BE2C (cell line): ENCODE measurements around the gene LONP2.

Source experiments
- DNase-seq: peaks from one replicate; pipeline ENCODE4 v3.0.0-alpha.2; 2020
- H3K27me3 ChIP-seq: fragments of 250-450 bp; sonication (Bioruptor Pico); 2 replicates; pipeline ENCODE4 v1.5.1; 2020; ENCODE audit warnings: mild to moderate bottlenecking
- H3K36me3 ChIP-seq: fragments of 250-450 bp; sonication (Bioruptor Pico); 2 replicates; pipeline ENCODE4 v1.5.1; 2020; ENCODE audit warnings: mild to moderate bottlenecking
- H3K4me1 ChIP-seq: fragments of 250-450 bp; sonication (Bioruptor Pico); 2 replicates; pipeline ENCODE4 v1.5.1; 2020
- H3K4me3 ChIP-seq: 2 replicates; pipeline ENCODE4 v1.5.1; 2011; ENCODE audit warnings: low read depth, low read length
- H3K9me3 ChIP-seq: fragments of 250-450 bp; sonication (Bioruptor Pico); 2 replicates; pipeline ENCODE4 v1.5.1; 2020
- TF ChIP-seq, protein P1 (sequence below): IDR thresholded peaks from 2 replicates; pipeline ENCODE4 v1.5.1; 2012; ENCODE audit warnings: mild to moderate bottlenecking, low read depth, low read length

Gene LONP2

DNA sequence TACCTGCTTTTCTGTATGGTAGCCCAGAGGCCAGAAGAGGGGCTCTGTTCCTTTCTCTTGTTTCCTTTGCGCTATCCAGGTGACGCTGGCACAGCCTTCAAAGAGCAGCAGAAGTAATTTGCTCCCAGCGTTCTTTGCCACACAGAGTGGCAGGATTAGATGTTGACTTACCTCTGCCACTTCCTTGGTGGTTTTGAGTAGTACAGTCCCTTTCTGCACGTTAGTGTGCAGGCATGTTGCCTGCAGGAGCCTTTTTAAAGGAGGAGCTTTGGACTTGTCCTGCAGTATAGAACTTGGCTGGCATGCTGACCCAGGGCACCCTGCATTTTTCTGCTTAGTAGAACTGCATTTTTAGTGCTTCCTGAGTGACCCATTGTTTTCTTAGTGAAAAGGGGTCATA lies 3.2 kb downstream of the LONP2 start, which contains the start of gene ABCC11:
ABCC11 (minus strand) TSS at position 229 of the 400 bp plus-strand sequence. CDS start 15,618 bp downstream, outside the sequence.
- Histone ChIP-seq H3K4me3 (no peak within 1 kb of the TSS), H3K4me1 (no peaks in the 10 kb centered on the region; the same call in 1 of the 2 replicates), H3K36me3 (peaks cover 4% of the 10 kb centered on the region; the same call in 1 of the 2 replicates), H3K9me3 (no peaks in the 10 kb centered on the region), H3K27me3 (no peaks in the 10 kb centered on the region)
- TF ChIP-seq, protein P1, sequence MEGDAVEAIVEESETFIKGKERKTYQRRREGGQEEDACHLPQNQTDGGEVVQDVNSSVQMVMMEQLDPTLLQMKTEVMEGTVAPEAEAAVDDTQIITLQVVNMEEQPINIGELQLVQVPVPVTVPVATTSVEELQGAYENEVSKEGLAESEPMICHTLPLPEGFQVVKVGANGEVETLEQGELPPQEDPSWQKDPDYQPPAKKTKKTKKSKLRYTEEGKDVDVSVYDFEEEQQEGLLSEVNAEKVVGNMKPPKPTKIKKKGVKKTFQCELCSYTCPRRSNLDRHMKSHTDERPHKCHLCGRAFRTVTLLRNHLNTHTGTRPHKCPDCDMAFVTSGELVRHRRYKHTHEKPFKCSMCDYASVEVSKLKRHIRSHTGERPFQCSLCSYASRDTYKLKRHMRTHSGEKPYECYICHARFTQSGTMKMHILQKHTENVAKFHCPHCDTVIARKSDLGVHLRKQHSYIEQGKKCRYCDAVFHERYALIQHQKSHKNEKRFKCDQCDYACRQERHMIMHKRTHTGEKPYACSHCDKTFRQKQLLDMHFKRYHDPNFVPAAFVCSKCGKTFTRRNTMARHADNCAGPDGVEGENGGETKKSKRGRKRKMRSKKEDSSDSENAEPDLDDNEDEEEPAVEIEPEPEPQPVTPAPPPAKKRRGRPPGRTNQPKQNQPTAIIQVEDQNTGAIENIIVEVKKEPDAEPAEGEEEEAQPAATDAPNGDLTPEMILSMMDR: no peak
- DNase-seq: no peak

DNA sequence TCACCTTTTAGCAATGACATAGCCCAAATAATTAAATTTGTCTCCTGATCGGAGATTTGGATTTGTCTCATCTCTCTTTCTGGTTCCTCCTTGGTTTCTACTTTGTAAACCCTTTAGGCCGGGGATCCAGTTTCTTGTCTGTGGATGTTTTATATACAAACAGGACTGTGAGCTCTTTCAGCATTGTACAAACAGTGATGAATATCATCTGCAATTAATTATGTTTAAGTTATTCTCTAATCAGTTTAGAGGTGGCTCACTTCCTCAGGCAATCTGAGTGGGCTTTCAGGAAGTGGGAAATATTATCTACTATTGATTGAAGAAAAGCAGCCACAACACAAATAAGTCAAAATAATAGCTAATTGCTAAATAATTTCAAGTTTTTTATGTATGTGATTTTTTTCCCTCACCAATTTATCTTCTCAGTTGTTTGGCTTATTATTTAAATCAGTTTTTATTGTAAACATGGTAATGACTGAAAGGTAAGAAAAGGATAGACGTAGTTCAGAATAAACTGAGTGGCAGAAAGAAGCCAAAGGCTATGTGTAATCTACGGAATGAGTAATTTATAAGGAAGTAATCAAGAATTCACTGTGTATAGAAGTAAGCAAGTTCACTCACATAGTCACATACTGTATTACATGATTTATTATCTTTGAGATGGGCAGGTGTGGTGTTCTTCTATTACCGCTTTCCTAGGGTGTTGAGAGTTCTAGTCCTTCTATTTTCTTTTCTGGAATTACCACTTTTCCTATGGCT lies 6.6 kb downstream of the LONP2 start:
- peaks cover 26% of the 10 kb centered on the region for H3K36me3 ChIP-seq
- DNase-seq: no peak
- H3K4me3 ChIP-seq: no peak overlapping the region
- H3K9me3 ChIP-seq: no peaks in the 10 kb centered on the region
- H3K27me3 ChIP-seq: no peaks in the 10 kb centered on the region
- TF ChIP-seq, protein P1: no peak
- H3K4me1 ChIP-seq: no peaks in the 10 kb centered on the region; the same call in 1 of the 2 replicates

DNA sequence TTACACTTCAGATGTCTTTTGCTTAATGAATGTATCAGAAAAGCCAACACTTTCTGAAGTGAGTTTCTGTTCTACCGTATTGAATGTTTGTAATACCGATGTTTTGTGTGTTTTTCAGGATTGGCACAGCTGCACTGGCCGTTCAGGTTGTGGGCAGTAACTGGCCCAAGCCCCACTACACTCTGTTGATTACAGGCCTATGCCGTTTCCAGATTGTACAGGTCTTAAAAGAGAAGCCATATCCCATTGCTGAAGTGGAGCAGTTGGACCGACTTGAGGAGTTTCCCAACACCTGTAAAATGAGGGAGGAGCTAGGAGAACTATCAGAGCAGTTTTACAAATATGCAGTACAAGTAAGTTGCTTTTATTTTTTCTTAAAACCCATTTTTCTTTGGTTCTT lies 7.9 kb downstream of the LONP2 start:
- H3K36me3 ChIP-seq: peaks cover 31% of the 10 kb centered on the region
- TF ChIP-seq, protein P1: no peak
- no peak overlapping the region for H3K4me3 ChIP-seq
- no peaks in the 10 kb centered on the region for H3K9me3 ChIP-seq
- DNase-seq: no peak
- H3K4me1 ChIP-seq: no peaks in the 10 kb centered on the region; the same call in 1 of the 2 replicates
- H3K27me3 ChIP-seq: no peaks in the 10 kb centered on the region

DNA sequence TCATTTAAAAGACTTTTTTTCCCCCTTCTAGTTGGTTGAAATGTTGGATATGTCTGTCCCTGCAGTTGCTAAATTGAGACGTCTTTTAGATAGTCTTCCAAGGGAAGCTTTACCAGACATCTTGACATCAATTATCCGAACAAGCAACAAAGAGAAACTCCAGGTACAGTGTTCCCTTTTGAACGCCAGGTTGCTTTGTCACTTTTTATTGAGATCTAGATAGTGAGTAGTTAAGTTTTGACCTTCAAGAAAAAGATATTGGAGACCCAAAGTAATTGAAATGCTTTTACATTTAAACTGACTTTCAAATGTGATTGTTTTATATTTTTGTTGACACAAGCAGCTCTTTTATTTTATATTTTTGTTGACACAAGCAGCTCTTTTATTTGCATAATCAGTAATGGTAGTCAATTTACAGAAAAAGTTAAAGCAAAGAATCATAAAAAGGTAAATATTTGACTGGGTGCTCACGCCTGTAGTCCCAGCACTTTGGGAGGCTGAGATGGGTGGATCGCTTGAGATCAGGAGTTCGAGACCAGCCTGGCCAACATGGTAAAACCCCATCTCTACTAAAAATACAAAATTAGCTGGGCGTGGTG lies 12.6 kb downstream of the LONP2 start:
- Histone ChIP-seq H3K9me3 (no peaks in the 10 kb centered on the region), H3K36me3 (peaks cover 46% of the 10 kb centered on the region)

DNA sequence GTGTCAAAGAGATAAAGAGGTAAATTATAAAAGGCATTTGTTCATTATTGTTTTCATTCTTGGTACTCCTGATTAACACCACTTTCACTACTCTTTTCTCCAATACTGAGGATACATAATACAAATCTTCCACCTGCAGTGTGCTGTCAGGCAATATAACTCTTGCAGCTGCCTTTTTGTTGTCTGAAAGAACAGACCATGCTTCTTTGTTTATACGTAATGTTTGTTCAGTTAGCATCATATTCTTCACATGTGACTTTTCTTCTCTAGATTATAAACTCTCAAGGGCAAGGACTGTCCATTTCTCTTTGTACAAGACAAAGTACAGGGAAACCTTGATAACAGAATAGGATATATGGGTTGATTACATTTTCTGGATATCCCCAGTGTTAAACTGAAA lies 17.5 kb downstream of the LONP2 start:
- Histone ChIP-seq H3K9me3 (no peaks in the 10 kb centered on the region), H3K4me1 (peaks cover 6% of the 10 kb centered on the region), H3K36me3 (peaks cover 39% of the 10 kb centered on the region), H3K4me3 (no peak overlapping the region), H3K27me3 (no peaks in the 10 kb centered on the region)
- no peak for DNase-seq
- TF ChIP-seq, protein P1: no peak

More for the DNA sequence above, 12.6 kb downstream of the LONP2 start:
- TF ChIP-seq, protein P1: no peak
- no peaks in the 10 kb centered on the region for H3K27me3 ChIP-seq
- H3K4me3 ChIP-seq: no peak overlapping the region
- DNase-seq: no peak
- no peaks in the 10 kb centered on the region for H3K4me1 ChIP-seq

DNA sequence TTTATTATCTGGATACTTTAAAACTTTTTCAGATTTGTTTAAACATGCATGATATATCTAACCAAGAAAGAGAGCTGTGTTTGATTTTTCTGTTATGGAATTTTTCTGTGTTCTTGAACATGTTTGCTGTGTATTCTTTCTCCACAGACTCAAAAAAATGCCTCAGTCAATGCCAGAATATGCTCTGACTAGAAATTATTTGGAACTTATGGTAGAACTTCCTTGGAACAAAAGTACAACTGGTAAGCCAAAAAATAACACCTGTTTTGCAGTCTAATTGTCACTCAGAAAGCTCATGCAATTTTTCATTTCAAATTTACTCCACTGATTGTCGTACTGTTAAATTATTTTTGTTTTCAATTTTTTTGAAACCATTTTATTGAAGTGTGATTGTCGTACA lies 18.5 kb downstream of the LONP2 start:
- no peaks in the 10 kb centered on the region for H3K27me3 ChIP-seq
- peaks cover 34% of the 10 kb centered on the region for H3K36me3 ChIP-seq
- no peak for DNase-seq
- H3K4me3 ChIP-seq: no peak overlapping the region
- peaks cover 6% of the 10 kb centered on the region for H3K4me1 ChIP-seq
- TF ChIP-seq, protein P1: no peak
- no peaks in the 10 kb centered on the region for H3K9me3 ChIP-seq
